ENCODE measurements around the gene TRAPPC2L. TPM values are rescaled to one million over a fixed set of nuclear protein-coding genes. Genes with fewer than 3 reads are reported as not detected.
A peak's percentile ranks its signal among the peaks of the same experiment; 100 is the strongest.
"Not testable (repeated sequence)": the region's sequence is repeated elsewhere in the genome, so short reads cannot be mapped to it uniquely, and the experiment has no call there.

The TRAPPC2L gene
- total RNA-seq, 1 donor from 2014 or later: 95.1 TPM

DNA sequence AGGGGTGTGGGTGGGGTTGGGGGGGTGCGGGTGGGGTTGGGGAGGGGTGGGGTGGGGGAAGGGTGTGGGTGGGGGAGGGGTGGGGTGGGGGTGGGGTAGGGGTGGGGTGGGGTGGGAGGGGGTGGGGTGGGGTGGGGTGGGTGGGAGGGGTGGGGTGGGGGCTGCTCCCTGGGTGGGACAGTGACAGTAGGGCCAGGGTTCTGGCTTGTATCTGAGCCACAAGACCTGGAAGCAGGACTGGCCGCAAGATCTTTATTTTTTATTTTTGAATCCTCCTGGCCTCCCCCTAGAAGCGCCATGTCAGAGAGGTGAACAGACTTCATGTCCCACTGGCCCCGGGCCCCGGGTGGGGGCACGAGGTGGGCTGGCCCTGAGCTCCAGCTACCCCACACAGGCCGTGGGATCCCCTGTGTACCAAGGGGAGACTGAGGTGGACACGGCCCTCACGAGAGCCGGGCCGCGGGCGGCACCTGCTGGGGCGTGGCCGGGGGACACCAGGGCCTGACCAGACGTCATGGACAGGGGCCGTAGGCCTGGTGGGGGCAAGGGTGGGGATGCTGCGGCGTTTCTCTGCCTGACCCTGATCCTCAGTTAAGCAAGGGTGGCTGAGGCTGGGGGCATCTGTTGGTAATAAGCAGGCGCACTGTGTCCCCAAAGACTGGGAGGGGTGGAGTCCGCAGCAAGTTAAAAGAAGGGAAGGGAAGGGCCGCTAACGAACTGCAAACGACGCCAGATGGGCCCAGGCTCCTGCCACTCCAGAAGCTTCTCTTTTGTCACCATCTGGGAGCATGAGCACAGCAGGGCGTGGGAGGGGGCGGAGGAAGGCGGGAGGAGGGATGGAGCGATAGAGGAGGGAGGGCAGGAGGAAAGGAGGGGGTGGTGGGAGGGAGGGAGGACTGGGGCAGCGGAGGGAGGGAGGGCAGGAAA, 31.8 kb downstream of the TRAPPC2L start:
- no peak for TF ChIP-seq CTCF (conservative IDR thresholded peaks at IDR 0.05)
- Mint-ChIP-seq H3K9me3 (no peaks in the 10 kb centered on the region), H3K4me3 (no peak overlapping the region), H3K27me3 (ENCODE audit: low read depth) (no peaks in the 10 kb centered on the region), H3K27ac (ENCODE audit: unreplicated experiment) (no peak overlapping the region), H3K36me3 (ENCODE audit: low read depth) (peaks cover 3% of the 10 kb centered on the region), H3K4me1 (no peaks in the 10 kb centered on the region)
- no peak for DNase-seq (ENCODE audit: low read depth, low spot score)

DNA sequence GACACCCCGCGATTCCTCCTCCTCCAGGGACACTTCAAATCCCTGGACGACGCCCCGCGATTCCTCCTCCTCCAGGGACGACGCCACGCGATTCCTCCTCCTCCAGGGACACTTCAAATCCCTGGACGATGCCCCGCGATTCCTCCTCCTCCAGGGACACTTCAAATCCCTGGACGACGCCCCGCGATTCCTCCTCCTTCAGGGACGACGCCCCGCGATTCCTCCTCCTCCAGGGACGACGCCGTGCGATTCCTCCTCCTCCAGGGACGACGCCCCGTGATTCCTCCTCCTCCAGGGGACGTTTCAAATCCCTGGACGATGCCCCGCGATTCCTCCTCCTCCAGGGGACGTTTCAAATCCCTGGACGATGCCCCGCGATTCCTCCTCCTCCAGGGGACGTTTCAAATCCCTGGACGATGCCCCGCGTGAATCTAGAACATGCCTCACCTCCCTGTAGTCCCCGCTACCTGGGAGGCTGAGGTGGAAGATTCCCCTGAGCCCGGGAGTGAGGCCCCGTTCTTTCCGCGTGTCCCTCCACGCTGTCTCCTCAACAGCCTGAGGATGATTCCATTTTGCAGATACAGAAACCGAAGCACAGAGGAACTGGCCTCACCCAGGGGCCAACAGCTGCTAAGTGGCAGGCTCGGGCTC, 32.9 kb downstream of the TRAPPC2L start:
- H3K4me3 Mint-ChIP-seq; H3K27me3 Mint-ChIP-seq (ENCODE audit: low read depth); DNase-seq (ENCODE audit: low read depth, low spot score); H3K9me3 Mint-ChIP-seq; H3K4me1 Mint-ChIP-seq; H3K36me3 Mint-ChIP-seq (ENCODE audit: low read depth): not testable (repeated sequence)
- H3K27ac Mint-ChIP-seq (ENCODE audit: unreplicated experiment): peak overlapping the region; percentile 57

- Mint-ChIP-seq H3K27me3 (ENCODE audit: low read depth) (no peaks in the 10 kb centered on the region), H3K4me3 (no peak overlapping the region), H3K9me3 (no peaks in the 10 kb centered on the region), H3K4me1 (no peaks in the 10 kb centered on the region), H3K27ac (ENCODE audit: unreplicated experiment) (no peak overlapping the region), H3K36me3 (ENCODE audit: low read depth) (peaks cover 3% of the 10 kb centered on the region)
- DNase-seq (ENCODE audit: low read depth, low spot score): no peak
- TF ChIP-seq CTCF (conservative IDR thresholded peaks at IDR 0.05): no peak
Observed at GRCh38 chr16:88891083-88891482, 34.2 kb downstream of the TRAPPC2L start.

DNA sequence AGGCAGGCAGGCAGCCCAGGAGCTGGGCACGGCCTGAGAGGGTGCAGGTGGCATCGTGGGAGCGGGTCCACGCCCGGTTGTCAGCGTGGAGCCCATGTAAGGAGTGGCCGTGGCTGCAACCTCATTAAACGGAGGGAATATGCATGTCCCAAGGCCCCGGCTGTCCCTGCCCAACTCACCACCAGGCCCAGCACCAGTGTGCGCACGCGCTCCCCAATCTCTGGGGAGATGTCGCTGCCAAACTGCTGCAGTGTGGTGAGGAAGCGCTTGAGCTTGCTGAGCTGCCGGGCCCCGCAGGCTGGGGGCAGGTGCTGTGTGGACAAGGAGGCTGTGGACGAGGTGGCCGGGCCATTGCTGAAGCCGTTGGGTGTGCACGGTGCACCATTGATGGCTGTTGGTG, 35.1 kb downstream of the TRAPPC2L start:
- Mint-ChIP-seq H3K36me3 (ENCODE audit: low read depth) (peaks cover 3% of the 10 kb centered on the region), H3K9me3 (no peaks in the 10 kb centered on the region), H3K4me1 (no peaks in the 10 kb centered on the region), H3K27ac (ENCODE audit: unreplicated experiment) (no peak overlapping the region), H3K27me3 (ENCODE audit: low read depth) (no peaks in the 10 kb centered on the region), H3K4me3 (no peak overlapping the region)
- TF ChIP-seq CTCF (conservative IDR thresholded peaks at IDR 0.05): no peak
- no peak for DNase-seq (ENCODE audit: low read depth, low spot score)

GRCh38 chr16:88893127-88893968, 36.4 kb downstream of the TRAPPC2L start:
- Mint-ChIP-seq H3K4me3 (no peak overlapping the region), H3K36me3 (ENCODE audit: low read depth) (peaks cover 3% of the 10 kb centered on the region), H3K4me1 (no peaks in the 10 kb centered on the region), H3K9me3 (no peaks in the 10 kb centered on the region), H3K27ac (ENCODE audit: unreplicated experiment) (no peak overlapping the region), H3K27me3 (ENCODE audit: low read depth) (no peaks in the 10 kb centered on the region)
- no peak for TF ChIP-seq CTCF (conservative IDR thresholded peaks at IDR 0.05)
- no peak for DNase-seq (ENCODE audit: low read depth, low spot score)

DNA sequence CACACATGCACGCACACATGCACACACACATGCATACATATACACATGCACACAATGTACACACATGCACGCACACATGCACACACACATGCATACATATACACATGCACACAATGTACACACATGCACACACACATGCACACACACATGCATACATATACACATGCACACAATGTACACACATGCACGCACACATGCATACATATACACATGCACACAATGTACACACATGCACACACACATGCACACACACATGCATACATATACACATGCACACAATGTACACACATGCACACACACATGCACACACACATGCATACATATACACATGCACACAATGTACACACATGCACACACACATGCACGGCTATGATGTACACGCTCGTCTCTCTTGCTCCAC, 37.3 kb downstream of the TRAPPC2L start:
- not testable (repeated sequence) for H3K36me3 Mint-ChIP-seq (ENCODE audit: low read depth); DNase-seq (ENCODE audit: low read depth, low spot score); H3K4me1 Mint-ChIP-seq; H3K27me3 Mint-ChIP-seq (ENCODE audit: low read depth); H3K4me3 Mint-ChIP-seq; H3K27ac Mint-ChIP-seq (ENCODE audit: unreplicated experiment); H3K9me3 Mint-ChIP-seq
